Upper lobe of left lung (tissue), 4 donors: ENCODE results near the gene HENMT1.

Experiments
- POLR2AphosphoS5 ChIP-seq, 2 donors: sonication (generic); formaldehyde crosslinking; IDR thresholded peaks; one replicate each; pipeline ENCODE4 v1.5.1; 2017; ENCODE audit warnings: antibody characterized with exemption in 2 of 2
- TF ChIP-seq, protein P1 (sequence below), 6 experiments: fragments of 450-650 bp in 4 of 6; fragments of 200-600 bp in 2 of 6; sonication (generic) in 2 of 6; IDR thresholded peaks; one replicate each; pipeline ENCODE4 v1.5.1; 2016 to 2019; ENCODE audit warnings: antibody characterized with exemption in 6 of 6

DNA sequence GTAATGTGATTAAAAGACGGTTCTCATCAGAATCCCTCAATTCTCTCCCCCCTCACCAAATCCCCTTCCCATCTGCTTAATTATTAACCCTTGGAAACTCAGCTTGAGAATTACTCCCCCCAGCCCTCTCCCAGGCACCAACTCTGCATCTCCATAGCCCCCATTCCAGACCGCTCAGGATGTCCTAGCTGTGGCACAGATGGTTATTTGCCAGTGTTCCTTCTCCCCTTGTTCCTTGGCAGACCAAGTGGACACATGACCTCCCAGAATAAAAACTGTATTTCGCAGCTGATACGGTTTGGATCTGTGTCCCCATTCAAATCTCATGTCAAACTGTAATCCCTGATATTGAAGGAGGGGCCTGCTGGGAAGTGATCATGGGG, 14.6 kb downstream of the HENMT1 start:
- TF ChIP-seq, protein P1, sequence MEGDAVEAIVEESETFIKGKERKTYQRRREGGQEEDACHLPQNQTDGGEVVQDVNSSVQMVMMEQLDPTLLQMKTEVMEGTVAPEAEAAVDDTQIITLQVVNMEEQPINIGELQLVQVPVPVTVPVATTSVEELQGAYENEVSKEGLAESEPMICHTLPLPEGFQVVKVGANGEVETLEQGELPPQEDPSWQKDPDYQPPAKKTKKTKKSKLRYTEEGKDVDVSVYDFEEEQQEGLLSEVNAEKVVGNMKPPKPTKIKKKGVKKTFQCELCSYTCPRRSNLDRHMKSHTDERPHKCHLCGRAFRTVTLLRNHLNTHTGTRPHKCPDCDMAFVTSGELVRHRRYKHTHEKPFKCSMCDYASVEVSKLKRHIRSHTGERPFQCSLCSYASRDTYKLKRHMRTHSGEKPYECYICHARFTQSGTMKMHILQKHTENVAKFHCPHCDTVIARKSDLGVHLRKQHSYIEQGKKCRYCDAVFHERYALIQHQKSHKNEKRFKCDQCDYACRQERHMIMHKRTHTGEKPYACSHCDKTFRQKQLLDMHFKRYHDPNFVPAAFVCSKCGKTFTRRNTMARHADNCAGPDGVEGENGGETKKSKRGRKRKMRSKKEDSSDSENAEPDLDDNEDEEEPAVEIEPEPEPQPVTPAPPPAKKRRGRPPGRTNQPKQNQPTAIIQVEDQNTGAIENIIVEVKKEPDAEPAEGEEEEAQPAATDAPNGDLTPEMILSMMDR (IDR thresholded peaks at IDR 0.05) = no peak
- TF ChIP-seq POLR2AphosphoS5 (IDR thresholded peaks at IDR 0.05) = no peak
